Tibial nerve (tissue), 4 donors: Measurements from ENCODE around the gene PLEKHG4B. TPM values are rescaled to one million over a fixed set of nuclear protein-coding genes. Genes with fewer than 3 reads are reported as not detected.

Experiments
- DNase-seq, 2 donors: peaks; one replicate each; pipeline ENCODE4 v3.0.0-alpha.2; 2019; ENCODE audit warnings: low spot score in 2 of 2
- H3K27ac ChIP-seq, 4 donors: fragments of 200-600 bp; sonication (generic) in 3 of 4; one replicate each; pipeline ENCODE4 v1.5.1; 2017 to 2019; ENCODE audit warnings: mild to moderate bottlenecking in 1 of 4
- H3K27me3 ChIP-seq, 2 donors: fragments of 200-600 bp; sonication (generic) in 1 of 2; one replicate each; pipeline versions ENCODE4 v1.5.1 to v1.6.0; 2017 to 2019
- H3K36me3 ChIP-seq, 3 donors: fragments of 200-600 bp; sonication (generic); one replicate each; pipeline ENCODE4 v1.5.1; 2018 to 2019
- H3K4me1 ChIP-seq, 4 donors: fragments of 200-600 bp; sonication (generic) in 3 of 4; one replicate each; pipeline ENCODE4 v1.5.1; 2017 to 2019
- H3K4me3 ChIP-seq, 4 donors: fragments of 200-600 bp; sonication (generic) in 3 of 4; one replicate each; pipeline ENCODE4 v1.5.1; 2017 to 2019; ENCODE audit warnings: mild to moderate bottlenecking in 1 of 4, moderate library complexity in 1 of 4
- H3K9me3 ChIP-seq, 4 donors: fragments of 200-600 bp; sonication (generic) in 3 of 4; one replicate each; pipeline ENCODE4 v1.5.1; 2017 to 2019
- EP300 ChIP-seq, 2 donors: sonication (generic); formaldehyde crosslinking; IDR thresholded peaks; one replicate each; pipeline ENCODE4 v1.6.1; 2017; ENCODE audit warnings: antibody characterized with exemption in 2 of 2, mild to moderate bottlenecking in 1 of 2
- POLR2A ChIP-seq, 2 donors: fragments of 450-650 bp; IDR thresholded peaks; one replicate each; pipeline ENCODE4 v1.6.1; 2017; ENCODE audit warnings: antibody characterized with exemption in 2 of 2, mild to moderate bottlenecking in 2 of 2, moderate library complexity in 2 of 2
- WGBS, 2 donors: methylation state at CpG; one replicate each; pipeline ENCODE4 v1.1.5; 2018; 5-methylcytosine and 5-hydroxymethylcytosine counted together
- total RNA-seq, 4 donors: library from RNA; depleted of rRNA; stranded (reverse); fragments of >200 nt; gene quantifications; one replicate each; pipeline ENCODE4 v1.1.0, GENCODE V29; 2016
- TF ChIP-seq, protein P1 (sequence below), 5 experiments: fragments of 200-600 bp in 3 of 5; fragments of 450-650 bp in 2 of 5; sonication (generic) in 3 of 5; IDR thresholded peaks; one replicate each; pipeline ENCODE4 v1.5.1; 2016 to 2019; ENCODE audit warnings: antibody characterized with exemption in 5 of 5, mild to moderate bottlenecking in 3 of 5, moderate library complexity in 2 of 5

The PLEKHG4B gene
- total RNA-seq, 4 donors from 2014 or later, result under 0.01 to 0.42 (median 0.26) TPM

DNA sequence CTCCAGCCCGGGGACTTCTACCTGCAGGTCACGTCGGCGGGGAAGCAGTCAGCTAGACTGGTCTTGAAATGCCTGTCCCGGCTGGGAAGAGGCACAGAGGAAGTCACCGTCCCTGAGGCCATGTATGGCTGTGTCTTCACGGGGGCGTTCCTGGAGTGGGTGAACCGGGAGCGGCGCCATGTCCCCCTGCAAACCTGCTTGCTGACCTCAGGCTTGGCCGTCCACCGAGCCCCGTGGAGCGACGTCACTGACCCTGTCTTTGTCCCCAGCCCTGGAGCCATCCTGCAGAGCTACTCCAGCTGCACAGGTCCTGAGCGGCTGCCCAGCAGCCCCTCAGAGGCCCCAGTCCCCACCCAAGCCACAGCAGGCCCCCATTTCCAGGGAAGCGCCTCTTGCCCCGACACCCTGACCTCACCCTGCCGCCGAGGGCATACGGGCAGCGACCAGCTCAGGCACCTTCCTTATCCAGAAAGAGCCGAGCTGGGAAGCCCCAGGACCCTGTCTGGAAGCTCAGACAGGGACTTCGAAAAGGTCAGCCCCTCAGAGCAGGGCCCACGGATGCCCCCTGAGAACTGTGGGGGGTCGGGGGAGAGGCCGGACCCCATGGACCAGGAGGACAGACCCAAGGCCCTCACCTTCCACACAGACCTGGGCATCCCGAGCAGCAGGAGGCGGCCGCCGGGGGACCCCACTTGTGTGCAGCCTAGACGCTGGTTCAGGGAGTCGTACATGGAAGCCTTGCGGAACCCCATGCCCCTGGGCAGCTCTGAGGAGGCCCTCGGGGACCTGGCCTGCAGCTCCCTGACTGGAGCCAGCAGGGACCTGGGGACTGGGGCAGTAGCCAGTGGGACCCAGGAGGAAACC lies 47.8 kb downstream of the PLEKHG4B start:
- H3K27me3 ChIP-seq, result no peaks in the 10 kb centered on the region
- 76 to 83% methylated on average over 32 to 34 of the region's 36 CpGs for WGBS, 2 donors
- H3K4me1 ChIP-seq, result no peaks in the 10 kb centered on the region
- no peak for TF ChIP-seq POLR2A (IDR thresholded peaks at IDR 0.05)
- no peak for TF ChIP-seq EP300 (IDR thresholded peaks at IDR 0.05)
- TF ChIP-seq, protein P1, sequence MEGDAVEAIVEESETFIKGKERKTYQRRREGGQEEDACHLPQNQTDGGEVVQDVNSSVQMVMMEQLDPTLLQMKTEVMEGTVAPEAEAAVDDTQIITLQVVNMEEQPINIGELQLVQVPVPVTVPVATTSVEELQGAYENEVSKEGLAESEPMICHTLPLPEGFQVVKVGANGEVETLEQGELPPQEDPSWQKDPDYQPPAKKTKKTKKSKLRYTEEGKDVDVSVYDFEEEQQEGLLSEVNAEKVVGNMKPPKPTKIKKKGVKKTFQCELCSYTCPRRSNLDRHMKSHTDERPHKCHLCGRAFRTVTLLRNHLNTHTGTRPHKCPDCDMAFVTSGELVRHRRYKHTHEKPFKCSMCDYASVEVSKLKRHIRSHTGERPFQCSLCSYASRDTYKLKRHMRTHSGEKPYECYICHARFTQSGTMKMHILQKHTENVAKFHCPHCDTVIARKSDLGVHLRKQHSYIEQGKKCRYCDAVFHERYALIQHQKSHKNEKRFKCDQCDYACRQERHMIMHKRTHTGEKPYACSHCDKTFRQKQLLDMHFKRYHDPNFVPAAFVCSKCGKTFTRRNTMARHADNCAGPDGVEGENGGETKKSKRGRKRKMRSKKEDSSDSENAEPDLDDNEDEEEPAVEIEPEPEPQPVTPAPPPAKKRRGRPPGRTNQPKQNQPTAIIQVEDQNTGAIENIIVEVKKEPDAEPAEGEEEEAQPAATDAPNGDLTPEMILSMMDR (IDR thresholded peaks at IDR 0.05), result no peak
- peaks cover 0 to 5% (median 0%) of the 10 kb centered on the region in 4 donors for H3K9me3 ChIP-seq
- H3K4me3 ChIP-seq, result no peak overlapping the region
- H3K36me3 ChIP-seq, result no peaks in the 10 kb centered on the region
- no peak for DNase-seq
- no peak overlapping the region for H3K27ac ChIP-seq

DNA sequence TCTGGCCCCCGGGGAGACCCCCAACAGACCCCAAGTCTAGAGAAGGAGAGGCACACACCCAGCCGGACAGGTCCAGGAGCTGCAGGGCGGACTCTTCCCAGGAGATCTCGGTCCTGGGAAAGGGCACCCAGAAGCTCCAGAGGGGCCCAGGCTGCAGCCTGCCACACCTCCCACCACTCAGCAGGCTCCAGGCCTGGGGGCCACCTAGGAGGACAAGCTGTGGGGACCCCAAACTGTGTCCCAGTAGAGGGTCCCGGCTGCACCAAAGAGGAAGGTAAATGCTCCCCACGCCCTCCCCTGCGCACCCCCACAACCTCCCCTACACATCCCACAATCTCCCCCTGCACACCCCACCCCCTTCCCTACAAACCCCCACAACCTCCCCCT lies 48.5 kb downstream of the PLEKHG4B start:
- Histone ChIP-seq H3K27ac (no peak overlapping the region), H3K9me3 (peaks cover 0 to 5% (median 0%) of the 10 kb centered on the region in 4 donors), H3K27me3 (no peaks in the 10 kb centered on the region), H3K4me1 (no peaks in the 10 kb centered on the region), H3K4me3 (no peak overlapping the region), H3K36me3 (no peaks in the 10 kb centered on the region)
- TF ChIP-seq EP300 (IDR thresholded peaks at IDR 0.05) (no peak), POLR2A (IDR thresholded peaks at IDR 0.05) (no peak)
- TF ChIP-seq, protein P1 (IDR thresholded peaks at IDR 0.05), result no peak
- WGBS, 2 donors, result 91 to 92% methylated on average over 2 to 6 of the region's 7 CpGs
- no peak for DNase-seq

DNA sequence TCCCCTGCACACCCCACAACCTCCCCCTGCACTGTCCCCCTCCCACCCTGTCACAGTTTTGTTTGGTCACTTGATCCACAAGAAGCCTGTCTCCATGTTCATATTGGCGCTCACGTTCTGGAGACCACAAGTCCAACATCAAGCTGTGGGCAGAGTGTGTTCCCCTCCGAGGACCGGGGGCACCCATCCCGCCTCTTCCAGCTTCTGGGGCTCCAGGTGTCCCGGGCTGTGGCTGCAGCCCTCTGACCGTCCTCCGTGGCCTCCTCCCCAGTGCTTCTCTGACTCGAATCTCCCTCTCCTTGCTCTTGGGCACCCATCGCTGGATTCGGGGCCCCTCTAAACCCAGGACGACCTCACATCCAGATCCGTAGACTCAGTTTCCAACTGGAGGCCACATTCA lies 49.2 kb downstream of the PLEKHG4B start:
- Histone ChIP-seq H3K9me3 (peaks cover 0 to 3% (median 0%) of the 10 kb centered on the region in 4 donors), H3K4me3 (no peak overlapping the region), H3K36me3 (no peaks in the 10 kb centered on the region), H3K27ac (no peak overlapping the region), H3K4me1 (no peaks in the 10 kb centered on the region), H3K27me3 (no peaks in the 10 kb centered on the region)
- no peak for DNase-seq
- TF ChIP-seq POLR2A (IDR thresholded peaks at IDR 0.05) (no peak), EP300 (IDR thresholded peaks at IDR 0.05) (no peak)
- TF ChIP-seq, protein P1 (IDR thresholded peaks at IDR 0.05), result no peak
- 80 to 86% methylated on average over 11 to 13 of the region's 13 CpGs for WGBS, 2 donors

DNA sequence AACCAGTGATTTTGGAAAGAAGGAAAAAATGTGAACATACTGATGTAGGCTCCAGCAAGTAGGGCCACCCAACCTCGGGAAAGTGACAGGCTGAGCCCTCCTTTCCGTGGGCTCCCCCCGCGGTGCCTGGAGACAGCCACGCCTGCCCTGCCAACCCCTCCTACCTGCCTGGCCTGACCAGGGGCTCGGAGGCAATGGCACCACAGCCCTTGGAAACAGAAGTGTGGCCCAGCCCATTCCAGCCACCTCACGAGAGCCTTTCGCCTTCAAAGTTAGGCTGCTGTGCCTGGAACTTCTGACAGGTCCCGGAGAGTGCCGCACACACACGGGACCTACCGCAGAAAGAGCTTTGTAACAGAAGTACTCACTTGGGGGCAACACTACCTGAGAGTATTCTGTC lies 49.8 kb downstream of the PLEKHG4B start:
- Histone ChIP-seq H3K36me3 (no peaks in the 10 kb centered on the region), H3K4me3 (no peak overlapping the region), H3K9me3 (peaks cover 0 to 9% (median under 1%) of the 10 kb centered on the region in 4 donors), H3K4me1 (no peaks in the 10 kb centered on the region), H3K27ac (no peak overlapping the region), H3K27me3 (no peaks in the 10 kb centered on the region)
- TF ChIP-seq EP300 (IDR thresholded peaks at IDR 0.05) (no peak), POLR2A (IDR thresholded peaks at IDR 0.05) (no peak)
- TF ChIP-seq, protein P1 (IDR thresholded peaks at IDR 0.05), result no peak
- WGBS, 2 donors, result 86% methylated on average over 12 of the region's 12 CpGs
- DNase-seq, result no peak

DNA sequence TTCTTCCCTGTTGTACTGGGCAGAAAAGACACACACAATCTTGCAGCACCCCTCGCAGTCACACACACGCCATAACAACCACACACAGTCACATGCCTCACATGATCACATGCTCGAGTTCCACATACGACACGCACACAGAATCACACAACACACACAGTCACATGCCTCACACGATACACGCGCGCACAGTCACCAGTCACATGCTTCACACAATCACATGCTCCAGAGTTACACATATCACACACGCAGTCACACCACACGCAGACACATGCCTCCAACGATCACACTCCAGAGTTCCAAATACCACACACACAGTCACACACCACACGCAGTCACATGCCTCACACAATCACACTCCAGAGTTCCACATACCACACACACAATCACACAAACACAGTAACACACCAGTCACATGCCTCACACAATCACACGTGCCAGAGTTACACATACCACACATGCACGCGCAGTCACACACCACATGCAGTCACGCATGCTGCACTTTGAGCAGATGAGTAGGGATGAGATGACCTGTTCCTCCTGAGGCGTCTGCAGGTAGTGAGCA lies 50.4 kb downstream of the PLEKHG4B start:
- no peak for DNase-seq
- H3K4me3 ChIP-seq, result no peak overlapping the region
- H3K27ac ChIP-seq, result no peak overlapping the region
- H3K36me3 ChIP-seq, result no peaks in the 10 kb centered on the region
- no peak for TF ChIP-seq POLR2A (IDR thresholded peaks at IDR 0.05)
- TF ChIP-seq, protein P1 (IDR thresholded peaks at IDR 0.05), result no peak
- no peak for TF ChIP-seq EP300 (IDR thresholded peaks at IDR 0.05)
- WGBS, 2 donors, result 92% methylated on average over 18 of the region's 18 CpGs
- H3K27me3 ChIP-seq, result no peaks in the 10 kb centered on the region
- peaks cover 0 to 14% (median 3%) of the 10 kb centered on the region in 4 donors for H3K9me3 ChIP-seq
- no peaks in the 10 kb centered on the region for H3K4me1 ChIP-seq
